Right lobe of liver (tissue), 4 donors: ENCODE measurements around the gene PPT1.

ENCODE experiments used
- CTCF ChIP-seq, 4 donors: fragments of 200-600 bp in 3 of 4; fragments of 450-650 bp in 1 of 4; IDR thresholded peaks; one replicate each; pipeline versions ENCODE4 v1.5.1 to v1.8.0; 2016 to 2022; ENCODE audit warnings: antibody characterized with exemption in 4 of 4, mild to moderate bottlenecking in 2 of 4
- POLR2A ChIP-seq: fragments of 450-650 bp; IDR thresholded peaks from one replicate; pipeline ENCODE4 v1.6.1; 2017; ENCODE audit warnings: antibody characterized with exemption, mild to moderate bottlenecking
- donor health status: DM: no; HTN: no; CAD: no.
- donor health status: DM: no; HTN: no; CAD: no.
- donor health status: DM: no; HTN: yes; CAD: no.

- TF ChIP-seq CTCF (IDR thresholded peaks at IDR 0.05) (no peak), POLR2A (no peak)
Measured at GRCh38 chr1:40120128-40120527, 23.1 kb upstream of the PPT1 start.
